Fibroblast of lung (primary cell): Measurements from ENCODE around the gene LRRC71. TPM values are rescaled to one million over a fixed set of nuclear protein-coding genes. Genes with fewer than 3 reads are reported as not detected.

ENCODE experiments used
- DNase-seq, 2 donors: peaks; one replicate each; pipeline versions ENCODE4 v3.0.0 to v3.0.0-alpha.2; 2010; ENCODE audit warnings: low read depth in 2 of 2
- H2AFZ ChIP-seq: 2 replicates; pipeline ENCODE4 v1.5.1; 2012; ENCODE audit warnings: low read length, control low read depth, inconsistent platforms
- H3K27ac ChIP-seq: 2 replicates; pipeline ENCODE4 v1.5.1; 2011; ENCODE audit warnings: low read length, control low read depth; ENCODE audit not compliant: insufficient read depth
- H3K27me3 ChIP-seq: 2 replicates; pipeline ENCODE4 v1.5.1; 2011; ENCODE audit warnings: mild to moderate bottlenecking, low read length; ENCODE audit not compliant: control insufficient read depth, insufficient read depth
- H3K36me3 ChIP-seq: 2 replicates; pipeline ENCODE4 v1.5.1; 2011; ENCODE audit warnings: low read length; ENCODE audit not compliant: control insufficient read depth, insufficient read depth
- H3K4me1 ChIP-seq: 2 replicates; pipeline ENCODE4 v1.5.1; 2011; ENCODE audit warnings: low read length; ENCODE audit not compliant: control insufficient read depth, insufficient read depth; ENCODE audit errors: extremely low read depth
- H3K4me2 ChIP-seq: 2 replicates; pipeline ENCODE4 v1.5.1; 2011; ENCODE audit warnings: low read length, control low read depth; ENCODE audit not compliant: insufficient read depth; ENCODE audit errors: extremely low read depth
- H3K4me3 ChIP-seq, 4 experiments: fragments of 200-600 bp in 1 of 4; sonication (generic) in 1 of 4; replicated peaks in 1 of 4; 2 replicates each; pipeline ENCODE4 v1.5.1; 2011 to 2016; ENCODE audit warnings: low read length in 4 of 4, low read depth in 3 of 4, mild to moderate bottlenecking in 3 of 4, control low read depth in 2 of 4, inconsistent platforms in 1 of 4, mixed read lengths in 1 of 4; ENCODE audit not compliant: insufficient read depth in 1 of 4; ENCODE audit errors: control extremely low read depth in 1 of 4
- H3K79me2 ChIP-seq: 2 replicates; pipeline ENCODE4 v1.5.1; 2012; ENCODE audit warnings: mild to moderate bottlenecking, low read length, inconsistent platforms; ENCODE audit not compliant: control insufficient read depth, insufficient read depth
- H3K9ac ChIP-seq: 2 replicates; pipeline ENCODE4 v1.5.1; 2011; ENCODE audit warnings: mild to moderate bottlenecking, low read length, control low read depth; ENCODE audit not compliant: insufficient read depth
- H3K9me3 ChIP-seq: 2 replicates; pipeline ENCODE4 v1.5.1; 2012; ENCODE audit warnings: low read depth, low read length; ENCODE audit not compliant: control insufficient read depth, insufficient read depth
- H4K20me1 ChIP-seq: 2 replicates; pipeline ENCODE4 v1.5.1; 2011; ENCODE audit warnings: low read length; ENCODE audit not compliant: control insufficient read depth, insufficient read depth; ENCODE audit errors: extremely low read depth
- EZH2 ChIP-seq: IDR thresholded peaks from 2 replicates; pipeline ENCODE4 v1.5.1; 2012; ENCODE audit warnings: low read length, control low read depth, mild to moderate bottlenecking; ENCODE audit errors: missing control alignments
- polyA plus RNA-seq, 2 donors: library from polyadenylated mRNA; depleted of rRNA in 1 of 2; stranded (reverse) in 1 of 2; unstranded in 1 of 2; fragments of >200 nt; gene quantifications; 2 replicates each; pipeline ENCODE4 v1.2.1, GENCODE V29; 2011 to 2012; ENCODE audit warnings: missing spikeins in 1 of 2
- total RNA-seq: library from RNA; depleted of rRNA; stranded (reverse); fragments of >200 nt; gene quantifications from 2 replicates; pipeline ENCODE4 v1.2.1, GENCODE V29; 2014
- TF ChIP-seq, protein P1 (sequence below), 2 donors: IDR thresholded peaks in 1 of 2; conservative IDR thresholded peaks in 1 of 2; 1 replicate in 1 of 2; 2 replicates in 1 of 2; pipeline ENCODE4 v1.5.1; 2011 to 2012; ENCODE audit warnings: low read length in 2 of 2, control low read depth in 1 of 2, inconsistent platforms in 1 of 2, low read depth in 1 of 2, mild to moderate bottlenecking in 1 of 2

LRRC71 gene
- total and polyA plus RNA-seq, 2 donors (not counting 1 experiment from before 2014, with no cell fraction given) = 1.8 TPM; not detected in 1

DNA sequence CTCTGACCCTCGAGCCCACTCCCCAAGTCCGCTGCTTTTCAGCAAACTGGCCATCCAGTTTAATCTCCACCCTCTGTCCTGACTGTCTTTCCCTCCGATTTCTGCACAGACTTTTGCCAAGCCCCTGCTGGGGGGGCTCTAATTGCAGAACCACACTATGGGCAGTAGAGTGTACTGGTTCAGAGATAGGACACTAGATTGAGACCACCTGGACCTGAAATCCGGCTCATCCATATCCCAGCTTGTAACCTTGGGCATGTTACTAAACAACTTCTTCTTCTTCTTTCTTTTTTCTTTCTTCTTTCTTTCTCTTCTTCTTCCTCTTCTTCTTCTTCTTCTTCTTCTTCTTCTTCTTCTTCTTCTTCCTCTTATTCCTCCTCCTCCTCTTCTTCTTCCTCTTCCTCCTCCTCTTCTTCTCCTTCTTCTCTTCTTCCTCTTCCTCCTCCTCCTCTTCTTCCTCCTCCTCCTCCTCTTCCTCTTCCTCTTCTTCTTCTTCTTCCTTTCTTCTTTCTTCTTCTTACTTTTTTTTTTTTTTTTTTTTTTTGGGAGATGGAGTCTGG is 7.7 kb downstream of the LRRC71 start:
- no peak overlapping the region for H2AFZ ChIP-seq
- no peaks in the 10 kb centered on the region for H3K79me2 ChIP-seq
- peak overlapping the region; percentile 82 for H3K4me2 ChIP-seq

DNA sequence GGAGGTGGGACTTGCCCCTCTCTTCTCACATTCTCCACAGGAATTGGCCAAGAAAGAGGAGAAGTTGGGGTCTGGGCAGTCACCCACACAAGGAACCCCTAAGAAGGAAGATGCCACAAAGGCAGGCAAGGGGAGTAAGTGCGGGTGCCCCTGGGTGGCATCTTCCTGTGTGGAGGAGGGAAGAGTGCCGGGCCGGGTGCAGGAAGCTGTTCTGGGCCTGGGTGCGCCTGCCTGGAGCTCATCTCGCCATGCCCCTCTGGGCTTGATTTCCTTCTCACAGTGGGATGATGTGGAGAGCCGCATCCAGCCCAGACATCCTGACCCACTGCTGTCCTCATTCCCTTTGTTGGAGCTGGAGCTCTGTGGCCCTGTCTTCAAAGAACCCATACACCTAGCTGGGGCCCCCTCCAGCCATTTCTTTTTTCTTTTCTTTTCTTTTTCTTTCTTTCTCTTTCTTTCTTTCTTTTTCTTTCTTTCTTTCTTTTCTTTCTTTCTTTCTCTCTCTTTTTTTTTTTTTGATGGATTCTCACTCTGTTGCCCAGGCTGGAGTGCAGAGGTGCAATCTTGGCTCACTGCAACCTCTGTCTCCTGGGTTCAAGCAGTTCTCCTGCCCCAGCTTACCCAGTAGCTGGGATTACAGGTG is 9.3 kb downstream of the LRRC71 start:
- DNase-seq = no peak
- TF ChIP-seq EZH2 = no peak
- TF ChIP-seq, protein P1, sequence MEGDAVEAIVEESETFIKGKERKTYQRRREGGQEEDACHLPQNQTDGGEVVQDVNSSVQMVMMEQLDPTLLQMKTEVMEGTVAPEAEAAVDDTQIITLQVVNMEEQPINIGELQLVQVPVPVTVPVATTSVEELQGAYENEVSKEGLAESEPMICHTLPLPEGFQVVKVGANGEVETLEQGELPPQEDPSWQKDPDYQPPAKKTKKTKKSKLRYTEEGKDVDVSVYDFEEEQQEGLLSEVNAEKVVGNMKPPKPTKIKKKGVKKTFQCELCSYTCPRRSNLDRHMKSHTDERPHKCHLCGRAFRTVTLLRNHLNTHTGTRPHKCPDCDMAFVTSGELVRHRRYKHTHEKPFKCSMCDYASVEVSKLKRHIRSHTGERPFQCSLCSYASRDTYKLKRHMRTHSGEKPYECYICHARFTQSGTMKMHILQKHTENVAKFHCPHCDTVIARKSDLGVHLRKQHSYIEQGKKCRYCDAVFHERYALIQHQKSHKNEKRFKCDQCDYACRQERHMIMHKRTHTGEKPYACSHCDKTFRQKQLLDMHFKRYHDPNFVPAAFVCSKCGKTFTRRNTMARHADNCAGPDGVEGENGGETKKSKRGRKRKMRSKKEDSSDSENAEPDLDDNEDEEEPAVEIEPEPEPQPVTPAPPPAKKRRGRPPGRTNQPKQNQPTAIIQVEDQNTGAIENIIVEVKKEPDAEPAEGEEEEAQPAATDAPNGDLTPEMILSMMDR (conservative IDR thresholded peaks at IDR 0.05 in 1 of 2, IDR thresholded peaks at IDR 0.05 in 1 of 2; ENCODE audit: low read depth in 1 of 2, low read length in 2 of 2) = no peak
- Histone ChIP-seq H4K20me1 (no peaks in the 10 kb centered on the region), H3K27me3 (peaks cover 2% of the 10 kb centered on the region), H3K4me3 (no peak overlapping the region), H3K4me1 (no peaks in the 10 kb centered on the region), H3K9ac (no peak overlapping the region), H3K79me2 (no peaks in the 10 kb centered on the region), H3K9me3 (no peaks in the 10 kb centered on the region), H3K27ac (no peak overlapping the region), H2AFZ (no peak overlapping the region), H3K36me3 (no peaks in the 10 kb centered on the region), H3K4me2 (no peak overlapping the region)

More for the DNA sequence above, 7.7 kb downstream of the LRRC71 start:
- no peaks in the 10 kb centered on the region for H3K4me1 ChIP-seq
- no peak for DNase-seq
- no peaks in the 10 kb centered on the region for H3K36me3 ChIP-seq
- H3K9me3 ChIP-seq = no peaks in the 10 kb centered on the region
- H4K20me1 ChIP-seq = no peaks in the 10 kb centered on the region
- H3K27ac ChIP-seq = no peak overlapping the region
- TF ChIP-seq, protein P1 (conservative IDR thresholded peaks at IDR 0.05 in 1 of 2, IDR thresholded peaks at IDR 0.05 in 1 of 2; ENCODE audit: low read depth in 1 of 2, low read length in 2 of 2) = peak in 1 of 2 donors; percentile 10
- TF ChIP-seq EZH2 = no peak
- H3K9ac ChIP-seq = no peak overlapping the region
- H3K27me3 ChIP-seq = peaks cover 8% of the 10 kb centered on the region
- H3K4me3 ChIP-seq = no peak overlapping the region

DNA sequence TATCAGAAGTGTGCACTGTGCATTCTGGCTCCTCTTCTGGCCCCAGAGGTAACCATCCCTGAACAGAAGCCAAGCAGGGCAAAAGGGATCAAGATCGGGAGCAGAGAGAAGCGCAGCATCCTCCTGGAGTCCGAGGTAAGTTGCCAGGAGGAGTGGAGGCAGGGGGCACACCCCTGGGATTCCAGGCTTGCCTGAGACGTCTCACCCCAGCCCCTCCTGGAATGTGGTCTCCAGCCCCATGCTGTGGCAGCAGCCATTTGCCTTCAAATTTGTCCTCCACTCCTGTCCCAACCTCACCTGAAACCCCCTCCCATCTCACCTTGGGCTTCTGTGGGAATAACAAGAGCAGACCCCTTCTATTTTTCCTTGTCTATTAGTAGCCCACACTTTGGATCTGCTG is 10.1 kb downstream of the LRRC71 start:
- H3K9ac ChIP-seq = no peak overlapping the region
- H3K27ac ChIP-seq = no peak overlapping the region
- TF ChIP-seq EZH2 = no peak
- TF ChIP-seq, protein P1 (conservative IDR thresholded peaks at IDR 0.05 in 1 of 2, IDR thresholded peaks at IDR 0.05 in 1 of 2; ENCODE audit: low read depth in 1 of 2, low read length in 2 of 2) = no peak
- H3K9me3 ChIP-seq = no peaks in the 10 kb centered on the region
- H3K79me2 ChIP-seq = no peaks in the 10 kb centered on the region
- H3K27me3 ChIP-seq = no peaks in the 10 kb centered on the region
- H3K4me2 ChIP-seq = no peak overlapping the region
- H2AFZ ChIP-seq = no peak overlapping the region
- no peak for DNase-seq
- no peaks in the 10 kb centered on the region for H4K20me1 ChIP-seq
- peaks cover 3% of the 10 kb centered on the region for H3K36me3 ChIP-seq
- H3K4me3 ChIP-seq = no peak overlapping the region
- no peaks in the 10 kb centered on the region for H3K4me1 ChIP-seq
